Panc1 (cell line): ENCODE results near the gene PKMYT1.

ENCODE experiments used
- CTCF ChIP-seq: fragments of 450-650 bp; IDR thresholded peaks from 2 replicates; pipeline ENCODE4 v1.5.1; 2017; ENCODE audit warnings: mild to moderate bottlenecking
- POLR2AphosphoS5 ChIP-seq: IDR thresholded peaks from 2 replicates; pipeline ENCODE4 v1.6.1; 2012; ENCODE audit warnings: mild to moderate bottlenecking, low read depth, low read length, moderate library complexity
- SIN3A ChIP-seq: IDR thresholded peaks from 2 replicates; pipeline ENCODE4 v1.6.1; 2012; ENCODE audit warnings: low read depth, mild to moderate bottlenecking, low read length, moderate library complexity, borderline replicate concordance; ENCODE audit not compliant: insufficient read depth

- TF ChIP-seq CTCF (no peak), POLR2AphosphoS5 (no peak), SIN3A (no peak)
Measured at GRCh38 chr16:2938206-2938605, 42.0 kb downstream of the PKMYT1 start.
